DMS153 (cell line): ENCODE data around the gene CSF2RB.

Experiments
- DNase-seq: peaks from one replicate; lab custom pipeline; 2025; lab: John Stamatoyannopoulos, UW

CSF2RB gene

GRCh38 chr22:36936362-36937116 is 23.1 kb downstream of the CSF2RB start:
- DNase-seq, result no peak

- no peak for DNase-seq
Measured at GRCh38 chr22:36937319-36938027, 24.0 kb downstream of the CSF2RB start.

DNA sequence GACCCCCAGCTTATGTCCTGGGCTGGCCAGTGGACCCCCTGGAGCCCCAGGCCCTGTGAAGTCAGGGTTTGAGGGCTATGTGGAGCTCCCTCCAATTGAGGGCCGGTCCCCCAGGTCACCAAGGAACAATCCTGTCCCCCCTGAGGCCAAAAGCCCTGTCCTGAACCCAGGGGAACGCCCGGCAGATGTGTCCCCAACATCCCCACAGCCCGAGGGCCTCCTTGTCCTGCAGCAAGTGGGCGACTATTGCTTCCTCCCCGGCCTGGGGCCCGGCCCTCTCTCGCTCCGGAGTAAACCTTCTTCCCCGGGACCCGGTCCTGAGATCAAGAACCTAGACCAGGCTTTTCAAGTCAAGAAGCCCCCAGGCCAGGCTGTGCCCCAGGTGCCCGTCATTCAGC is 24.6 kb downstream of the CSF2RB start:
- DNase-seq, result no peak

DNA sequence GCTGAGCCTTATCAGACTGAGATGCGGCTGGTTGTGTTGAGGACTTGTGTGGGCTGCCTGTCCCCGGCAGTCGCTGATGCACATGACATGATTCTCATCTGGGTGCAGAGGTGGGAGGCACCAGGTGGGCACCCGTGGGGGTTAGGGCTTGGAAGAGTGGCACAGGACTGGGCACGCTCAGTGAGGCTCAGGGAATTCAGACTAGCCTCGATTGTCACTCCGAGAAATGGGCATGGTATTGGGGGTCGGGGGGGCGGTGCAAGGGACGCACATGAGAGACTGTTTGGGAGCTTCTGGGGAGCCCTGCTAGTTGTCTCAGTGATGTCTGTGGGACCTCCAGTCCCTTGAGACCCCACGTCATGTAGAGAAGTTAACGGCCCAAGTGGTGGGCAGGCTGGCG is 25.5 kb downstream of the CSF2RB start:
- DNase-seq, result no peak

DNA sequence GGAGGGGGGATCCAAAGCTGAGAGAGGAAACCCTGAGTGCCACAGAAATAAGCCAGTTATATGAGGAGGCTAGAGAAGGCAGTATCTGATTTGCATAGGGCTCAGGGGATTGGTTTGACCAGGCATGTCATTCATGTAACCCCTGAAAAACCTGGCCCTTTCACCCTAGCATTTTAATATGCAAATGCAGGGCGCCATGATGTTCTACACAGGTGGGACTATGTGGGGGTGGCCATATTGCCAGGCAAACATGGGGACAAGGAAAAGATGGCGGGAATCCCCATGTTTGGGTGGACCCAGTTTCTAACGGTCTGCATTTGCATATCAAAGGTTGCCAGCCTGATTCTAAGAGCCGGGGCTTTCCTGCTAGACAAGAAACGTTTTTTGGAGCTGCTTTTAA is 27.2 kb downstream of the CSF2RB start:
- DNase-seq, result no peak

- DNase-seq, result no peak
Measured at GRCh38 chr22:36942556-36942955, 29.1 kb downstream of the CSF2RB start.

DNA sequence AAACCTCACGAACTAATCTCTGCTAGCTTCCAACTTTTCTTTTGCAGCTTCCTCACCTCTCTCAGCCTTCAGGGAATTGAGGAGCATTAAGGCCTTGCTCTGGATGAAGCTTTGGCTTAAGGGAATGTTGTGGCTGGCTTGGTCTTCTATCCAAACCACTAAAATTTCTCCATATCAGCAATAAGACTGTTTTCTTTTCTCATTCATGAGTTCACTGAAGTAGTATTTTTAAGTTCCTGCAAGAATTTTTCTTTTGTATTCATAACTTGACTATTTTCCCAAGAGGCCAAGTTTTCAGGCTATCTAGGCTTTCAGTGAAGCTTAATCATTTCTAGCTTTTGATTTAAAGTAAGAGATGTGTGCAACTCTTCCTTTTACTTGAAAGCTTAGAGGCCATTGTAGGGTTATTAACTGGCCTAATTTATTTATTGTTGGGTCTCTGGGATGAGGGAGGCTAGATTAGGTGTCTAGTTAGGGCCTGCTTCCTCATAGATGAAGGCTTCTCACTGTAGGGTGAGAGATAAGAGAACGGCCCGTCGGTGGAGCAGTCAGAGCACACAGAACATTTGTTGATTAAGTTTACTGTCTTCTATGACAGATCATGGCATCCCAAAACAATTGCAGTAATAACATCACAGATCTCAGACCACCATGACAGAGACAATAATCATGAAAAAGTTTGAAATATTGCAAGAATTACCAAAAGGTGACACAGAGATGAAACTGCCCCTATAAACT is 33.2 kb downstream of the CSF2RB start:
- no peak for DNase-seq

- no peak for DNase-seq
Measured at GRCh38 chr22:36948273-36949225, 35.1 kb downstream of the CSF2RB start.

GRCh38 chr22:36950797-36951590 is 37.6 kb downstream of the CSF2RB start:
- DNase-seq, result no peak

DNA sequence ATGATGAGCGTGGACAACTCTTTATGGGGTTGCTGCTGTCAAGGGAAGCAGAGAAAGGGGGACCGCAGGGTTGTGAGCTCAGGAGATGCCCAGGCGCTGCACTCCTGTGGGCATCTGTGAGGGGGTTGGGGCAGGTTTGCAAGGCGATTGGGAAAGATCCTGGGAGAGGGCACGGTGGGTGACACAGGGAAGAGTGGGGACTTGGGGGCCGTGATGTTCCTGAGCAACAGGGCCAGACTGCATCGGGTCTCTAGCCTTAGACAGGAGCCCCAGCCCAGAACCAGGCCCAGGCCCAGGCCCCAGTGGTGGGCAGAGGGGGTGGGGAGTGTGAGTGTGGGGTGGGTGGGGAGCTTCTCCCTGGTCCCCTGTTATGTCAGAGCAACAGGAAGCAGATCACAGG is 38.3 kb downstream of the CSF2RB start:
- DNase-seq, result no peak

GRCh38 chr22:36953239-36954080 is 40.0 kb downstream of the CSF2RB start:
- no peak for DNase-seq

GRCh38 chr22:36954251-36955014 is 41.0 kb downstream of the CSF2RB start:
- DNase-seq, result no peak

GRCh38 chr22:36955691-36956090 is 42.3 kb downstream of the CSF2RB start:
- no peak for DNase-seq

GRCh38 chr22:36958366-36958765 is 44.9 kb downstream of the CSF2RB start:
- DNase-seq, result no peak

DNA sequence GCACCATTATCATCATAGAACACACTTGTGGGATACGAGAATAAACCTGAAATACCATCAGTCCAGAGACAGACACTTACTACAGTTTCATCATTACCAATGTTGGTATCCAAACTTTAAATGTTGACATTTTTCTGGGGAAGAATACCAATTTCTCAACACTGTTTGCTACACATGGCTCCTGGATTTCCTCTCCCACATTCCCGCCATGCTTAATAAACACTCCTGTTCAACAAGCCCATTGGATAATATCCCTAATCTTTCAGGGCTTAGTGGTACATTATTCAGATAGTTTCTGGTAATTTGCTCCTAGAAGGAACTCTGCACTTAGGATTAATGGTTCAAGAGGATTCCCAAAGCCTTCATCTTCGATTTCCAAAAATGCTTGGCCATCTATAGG is 48.2 kb downstream of the CSF2RB start:
- DNase-seq, result no peak

GRCh38 chr22:36963302-36963701 is 49.9 kb downstream of the CSF2RB start:
- DNase-seq, result no peak

- no peak for DNase-seq
Measured at GRCh38 chr22:36964106-36964505, 50.7 kb downstream of the CSF2RB start.

DNA sequence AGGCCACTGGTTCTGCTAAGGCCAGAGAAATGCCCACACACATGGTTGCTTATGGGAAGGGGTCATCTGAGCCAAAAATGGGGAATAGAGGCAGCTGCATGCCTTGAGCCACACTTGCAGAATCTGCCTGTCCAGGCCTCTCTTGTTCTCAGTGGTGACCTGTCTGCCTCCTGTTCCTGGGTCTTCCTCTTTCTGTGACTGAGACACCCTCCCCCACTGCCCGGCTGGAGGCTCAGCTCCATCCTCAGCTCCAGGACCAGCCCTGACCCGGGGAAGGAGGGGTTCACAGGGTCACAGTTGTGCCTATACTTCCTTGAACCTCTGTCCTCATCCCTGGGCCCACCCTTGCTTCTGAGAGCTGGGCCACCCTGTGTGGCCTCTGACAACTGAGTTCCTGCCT is 52.3 kb downstream of the CSF2RB start:
- DNase-seq, result no peak

- no peak for DNase-seq
Measured at GRCh38 chr22:36966851-36967540, 53.6 kb downstream of the CSF2RB start.
